HG03520 (cell line): Measurements from ENCODE around the gene GOSR2.
"Not testable (repeated sequence)": the region's sequence is repeated elsewhere in the genome, so short reads cannot be mapped to it uniquely, and the experiment has no call there.

Experiments used
- ATAC-seq: cut with Tn5 transposase; IDR thresholded peaks from one replicate; pipeline ENCODE4 v1.9.1; 2021; ENCODE audit warnings: mild to moderate bottlenecking, moderate library complexity; ENCODE audit not compliant: unreplicated experiment

GOSR2 gene

GRCh38 chr17:46892192-46892703 is 30.7 kb upstream of the GOSR2 start:
- no peak for ATAC-seq

DNA sequence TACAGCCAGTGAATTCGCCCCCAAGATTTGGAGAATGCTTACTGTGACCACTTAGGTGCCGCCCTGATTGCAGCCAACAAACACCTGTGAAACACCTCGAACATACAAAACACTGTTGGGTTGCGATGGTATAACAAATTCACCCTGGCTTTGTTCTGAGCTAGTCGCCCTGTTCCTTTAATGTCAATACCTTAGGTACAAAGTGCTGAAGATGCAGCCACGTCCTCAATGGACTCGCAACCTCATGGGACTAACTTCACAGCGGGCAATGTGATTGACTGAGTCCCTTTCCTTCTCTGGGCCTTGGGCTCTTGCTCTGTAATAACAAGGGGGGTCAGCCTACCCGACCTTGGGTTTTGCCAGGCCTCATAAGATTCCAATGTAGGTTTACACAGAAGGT is 28.9 kb upstream of the GOSR2 start:
- ATAC-seq = no peak

DNA sequence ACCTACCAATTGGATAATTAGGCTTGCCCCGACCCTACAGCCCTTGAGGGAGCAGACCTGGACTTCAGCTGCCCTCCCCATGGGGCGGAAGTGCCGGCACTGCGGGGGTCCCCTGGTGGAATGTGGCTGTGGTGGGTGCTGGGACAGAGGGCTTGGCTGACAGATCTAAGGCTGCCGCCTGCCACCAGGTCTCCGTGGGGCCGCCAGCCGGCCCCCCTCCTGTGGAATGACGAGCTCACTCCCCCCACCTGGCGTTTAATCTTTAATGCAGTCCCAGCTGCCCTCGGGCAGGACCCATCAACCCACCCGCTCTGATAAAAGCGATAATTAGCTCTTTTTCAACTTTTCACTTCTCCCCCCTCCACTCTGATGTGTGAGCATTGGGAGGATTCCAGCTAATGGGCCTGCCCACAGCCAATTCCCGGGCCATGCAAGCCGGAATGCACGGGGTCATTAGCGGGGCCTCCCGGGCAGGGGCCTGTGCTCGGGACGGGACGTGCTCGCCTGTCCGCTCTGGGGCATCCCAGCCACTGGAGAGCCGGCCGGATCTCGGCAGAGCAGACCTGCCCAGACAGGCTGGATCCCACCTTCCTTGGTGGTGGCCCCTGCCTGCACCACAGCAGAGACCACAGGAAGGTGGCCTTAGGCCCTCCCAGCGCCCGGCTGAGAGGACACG is 28.3 kb upstream of the GOSR2 start:
- ATAC-seq = no peak

- no peak for ATAC-seq
These were observed 27.8 kb upstream of the GOSR2 start for GRCh38 chr17:46895171-46895570.

GRCh38 chr17:46896991-46897390 is 26.0 kb upstream of the GOSR2 start:
- ATAC-seq = no peak

DNA sequence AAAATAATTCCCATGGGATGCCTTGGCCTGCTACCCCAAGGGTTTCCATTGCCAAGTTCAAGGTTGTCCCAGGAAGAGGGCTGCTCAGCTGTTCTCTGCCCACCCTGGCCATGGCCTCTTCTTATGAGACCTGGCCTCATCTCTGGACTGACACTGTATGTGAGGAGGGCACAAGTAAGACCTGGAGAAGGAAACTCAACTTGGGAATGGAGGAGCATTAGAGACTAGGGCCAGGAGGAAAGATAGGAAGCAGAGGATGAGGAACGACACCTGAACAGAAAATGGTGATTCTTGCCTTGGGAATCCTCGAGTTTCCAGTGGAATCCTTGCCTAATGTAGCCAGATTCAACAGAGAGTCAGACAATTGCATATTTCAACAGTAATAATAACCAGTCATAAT is 24.6 kb upstream of the GOSR2 start:
- ATAC-seq = no peak

DNA sequence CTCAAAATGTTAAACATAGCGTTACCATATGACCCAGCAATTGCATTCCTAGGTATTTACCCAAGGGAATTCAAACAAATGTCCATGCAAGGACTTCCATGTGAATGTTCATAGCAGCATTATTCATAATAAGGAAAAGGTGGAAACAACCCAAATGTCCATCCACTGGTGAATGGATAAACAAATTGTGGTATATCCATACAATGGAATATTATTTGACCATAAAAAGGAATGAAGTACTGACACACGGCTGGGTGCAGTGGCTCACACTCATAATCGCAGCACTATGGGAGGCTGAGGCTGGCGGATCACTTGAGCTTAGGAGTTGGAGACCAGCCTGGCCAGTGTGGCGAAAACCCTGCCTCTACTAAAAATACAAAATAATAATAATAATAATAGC is 24.1 kb upstream of the GOSR2 start:
- ATAC-seq = no peak

- no peak for ATAC-seq
These were observed 21.7 kb upstream of the GOSR2 start for GRCh38 chr17:46901291-46901690.

DNA sequence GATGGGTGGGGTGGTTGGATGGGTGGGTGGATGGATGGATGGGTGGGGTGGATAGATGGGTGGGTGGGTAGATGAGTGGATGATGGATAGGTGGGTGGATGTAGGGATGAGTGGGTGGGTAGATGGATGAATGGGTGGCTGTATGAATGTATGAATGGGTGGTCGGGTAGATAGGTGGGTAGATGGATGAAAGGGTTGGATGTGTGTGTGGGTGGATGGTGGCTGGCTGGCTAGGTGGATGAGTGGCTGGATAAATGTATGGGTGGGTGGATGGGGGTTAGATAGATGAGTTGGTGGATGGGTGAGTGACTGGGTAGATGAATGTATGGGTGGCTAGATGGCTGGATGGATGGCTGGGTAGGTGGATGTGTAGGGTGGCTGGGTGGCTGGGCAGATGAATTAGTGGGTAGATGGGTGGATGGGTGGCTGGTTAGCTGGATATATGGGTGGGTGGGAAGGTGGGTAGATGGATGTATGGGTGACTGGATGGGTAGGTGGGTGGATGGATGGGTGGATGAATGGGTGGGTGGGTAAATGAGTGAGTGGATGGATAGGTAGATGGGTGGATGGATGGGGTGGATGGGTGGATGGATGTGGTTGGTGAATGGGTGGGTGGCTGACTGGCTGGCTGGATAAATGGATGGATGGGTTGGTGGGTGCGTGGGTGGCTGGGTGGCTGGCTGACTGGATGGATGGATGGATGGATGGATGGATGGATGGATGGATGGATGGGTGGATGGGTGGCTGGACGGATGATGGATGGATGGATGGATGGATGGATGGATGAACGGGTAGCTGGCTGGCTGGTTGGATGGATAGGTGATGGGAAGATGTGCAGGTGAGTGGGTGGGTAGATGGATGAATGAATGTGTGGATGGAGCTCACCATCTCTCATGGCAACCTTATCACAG is 18.9 kb upstream of the GOSR2 start:
- ATAC-seq = no peak

DNA sequence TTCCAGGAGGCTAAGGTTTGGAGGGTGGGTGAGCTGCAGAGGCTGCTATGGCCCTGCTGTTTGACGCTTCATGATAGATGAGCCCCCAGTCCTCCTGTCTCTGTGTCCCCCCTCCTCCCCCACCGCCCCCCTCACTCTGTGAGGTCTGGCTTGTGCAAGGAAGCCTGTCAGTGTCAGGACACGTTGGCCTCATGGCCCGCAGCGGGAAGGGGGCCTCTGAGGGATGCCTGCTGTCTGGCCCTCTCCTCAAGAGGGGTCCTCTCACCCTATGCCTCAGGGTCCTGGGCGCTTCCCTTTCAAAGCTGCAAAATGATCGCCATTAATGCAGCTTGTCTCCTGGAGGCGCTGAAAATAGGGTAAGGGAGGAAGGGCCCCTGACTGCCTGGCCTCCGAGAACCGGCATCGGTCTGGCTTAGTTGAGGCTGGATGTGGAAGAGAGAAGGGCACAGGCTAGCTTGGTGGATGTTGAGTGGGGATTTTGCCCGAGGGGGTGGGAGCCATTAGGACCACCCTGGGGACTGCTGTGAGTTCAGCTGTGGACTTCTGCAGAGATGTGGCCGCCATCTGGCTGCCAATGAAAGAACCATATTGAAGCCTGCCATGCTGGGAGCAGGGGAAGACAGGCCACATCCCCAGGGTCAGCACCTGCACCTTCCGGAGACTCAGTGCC is 14.8 kb upstream of the GOSR2 start:
- ATAC-seq = no peak

- ATAC-seq = no peak
These were observed 12.6 kb upstream of the GOSR2 start for GRCh38 chr17:46910179-46910927.

- no peak for ATAC-seq
These were observed 11.6 kb upstream of the GOSR2 start for GRCh38 chr17:46911311-46911710.

DNA sequence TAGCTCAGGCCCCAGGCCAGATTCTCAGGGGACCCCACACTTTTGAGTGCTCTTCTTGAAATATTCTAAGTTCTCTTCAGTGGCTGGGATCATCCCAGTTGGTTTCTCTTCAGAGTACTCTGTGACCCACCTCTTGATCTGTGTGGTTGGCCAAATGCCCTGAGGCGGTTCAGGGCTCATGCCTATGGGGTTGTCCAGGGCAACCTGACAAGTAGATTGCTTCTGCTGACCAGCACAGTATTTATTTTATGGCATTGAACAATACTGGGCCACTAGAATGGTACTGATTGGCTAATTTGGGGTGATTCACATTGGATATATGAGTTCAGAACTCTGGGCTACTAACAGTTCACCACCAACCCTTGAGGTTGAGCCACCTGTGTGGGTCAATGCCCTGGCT is 7.4 kb upstream of the GOSR2 start:
- no peak for ATAC-seq

DNA sequence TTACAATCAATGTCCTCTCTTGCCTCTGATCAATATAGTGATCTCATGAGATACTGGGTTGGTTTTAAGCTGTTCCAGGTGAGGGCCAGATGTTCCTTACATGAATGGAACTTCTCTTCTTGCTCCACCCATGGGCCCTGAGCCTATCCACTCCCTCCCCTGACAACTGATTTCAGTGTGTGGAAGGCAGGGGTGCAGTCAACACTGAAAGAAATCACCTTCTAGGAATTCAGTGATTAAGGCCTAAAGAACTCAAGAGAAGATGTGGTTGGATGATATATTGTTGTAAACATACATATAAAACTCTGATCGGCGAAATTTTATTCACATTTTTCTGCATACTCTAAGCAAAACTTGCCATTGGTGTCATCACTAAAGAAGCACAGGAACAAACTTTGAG is 6.7 kb upstream of the GOSR2 start:
- no peak for ATAC-seq

DNA sequence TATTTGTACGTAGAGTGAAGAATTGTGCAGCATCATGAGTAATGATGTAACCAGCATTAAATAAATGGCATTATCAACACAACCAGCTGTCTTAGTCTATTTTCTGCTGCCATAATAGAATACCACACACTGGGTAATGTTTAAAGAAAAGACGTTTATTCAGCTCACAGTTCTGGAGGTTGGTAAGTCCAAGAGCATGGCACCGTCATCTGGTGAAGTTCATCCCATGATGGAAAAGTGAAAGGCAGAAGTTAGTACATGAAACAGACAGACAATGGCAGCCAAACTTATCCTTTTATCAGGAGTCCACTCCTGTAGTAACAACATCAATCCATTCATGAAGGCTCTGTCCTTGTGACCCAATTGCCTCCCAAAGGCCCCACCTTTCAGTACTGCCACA is 6.3 kb upstream of the GOSR2 start:
- ATAC-seq = no peak

DNA sequence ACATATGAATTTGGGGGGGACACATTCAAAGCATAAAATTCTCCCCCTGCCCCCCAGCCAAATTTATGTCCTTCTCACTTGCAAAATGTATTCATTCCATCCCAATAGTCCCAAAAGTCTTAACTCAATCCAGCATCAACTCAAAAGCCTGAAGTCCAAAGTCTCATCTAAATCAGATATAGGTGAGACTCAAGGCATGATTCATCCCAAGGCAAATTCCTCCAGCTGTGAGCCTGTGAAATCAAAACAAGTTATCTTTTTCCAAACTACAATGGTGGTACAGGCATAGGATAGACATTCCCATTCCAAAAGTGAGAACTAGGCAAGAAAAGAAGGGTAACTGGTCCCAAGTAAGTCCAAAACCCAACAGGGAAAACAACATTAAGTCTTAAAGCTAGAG is 5.9 kb upstream of the GOSR2 start:
- no peak for ATAC-seq

DNA sequence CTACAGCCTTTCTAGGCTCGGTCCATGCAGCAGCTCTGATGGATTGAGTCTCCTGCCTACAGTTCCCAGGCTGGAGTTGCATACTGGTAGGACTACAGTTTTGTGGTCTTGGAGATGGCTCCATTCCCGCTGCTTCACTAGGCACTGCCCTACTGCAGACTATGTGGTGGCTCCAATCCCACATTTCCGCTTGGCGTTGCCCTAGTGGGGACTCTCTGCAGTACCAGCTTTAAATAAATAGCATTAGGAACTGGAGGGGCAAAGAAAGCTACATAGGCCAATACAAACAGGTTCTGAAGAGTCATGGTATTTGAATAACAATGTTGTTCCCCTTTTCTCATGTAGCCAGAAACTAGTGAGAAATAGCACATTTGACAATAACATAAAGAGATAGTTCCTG is 5.4 kb upstream of the GOSR2 start:
- ATAC-seq = no peak

GRCh38 chr17:46921962-46922361 is 998 bp upstream of the GOSR2 start:
- ATAC-seq = not testable (repeated sequence)

DNA sequence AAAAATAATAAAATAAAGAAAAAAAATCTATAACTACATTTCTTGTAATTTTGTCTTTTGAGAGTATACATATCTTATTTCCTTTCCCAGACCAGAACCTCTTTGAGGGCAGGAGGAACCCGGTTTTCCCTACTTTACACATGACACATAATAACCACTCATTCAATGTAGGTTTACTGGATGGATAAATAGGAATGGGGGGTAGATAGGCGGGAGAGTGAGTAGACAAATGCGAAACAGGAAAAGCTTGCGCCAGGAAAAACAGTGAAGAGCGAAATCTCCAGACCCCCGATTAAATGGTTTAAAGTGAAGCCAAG is 515 bp upstream of the GOSR2 start:
- ATAC-seq = no peak

DNA sequence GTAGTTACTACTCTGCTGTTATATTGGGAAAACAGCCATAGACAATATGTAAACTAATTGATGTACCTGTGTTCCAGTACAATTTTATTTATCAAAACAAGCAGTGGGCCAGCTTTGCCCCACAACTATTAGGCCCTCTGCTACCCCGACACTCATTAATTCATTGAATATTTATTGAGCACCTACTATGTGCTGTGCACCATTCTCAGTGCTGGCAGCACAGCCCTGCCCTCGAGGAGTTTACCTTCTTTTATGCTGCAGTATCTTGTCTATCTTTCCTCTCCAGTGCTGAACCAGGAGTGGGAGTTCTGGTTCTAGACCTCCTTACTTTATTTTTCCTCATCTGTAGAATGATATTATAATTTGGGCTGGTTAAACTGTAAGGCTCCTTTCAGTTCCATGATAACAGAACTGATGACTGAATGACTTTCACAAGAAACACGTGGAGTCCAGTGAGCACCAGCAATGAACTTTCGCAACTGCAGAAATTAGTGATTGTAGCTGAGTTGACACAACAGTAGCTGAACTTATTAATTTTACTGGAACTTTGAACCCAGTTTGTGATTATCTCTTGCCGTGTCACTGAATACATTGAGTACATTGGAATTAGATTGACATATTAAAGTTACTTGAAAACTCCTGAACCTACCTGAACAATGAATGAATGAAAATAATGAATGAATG is 2.4 kb downstream of the GOSR2 start:
- ATAC-seq = no peak
